ENCODE measurements around the gene QRICH2. TPM values are rescaled to one million over a fixed set of nuclear protein-coding genes. Genes with fewer than 3 reads are reported as not detected.
"Not testable (repeated sequence)": the region's sequence is repeated elsewhere in the genome, so short reads cannot be mapped to it uniquely, and the experiment has no call there.

Gene QRICH2
- polyA plus RNA-seq, 3 donors = 6.2 to 9.5 (median 7.4) TPM

- no peak for DNase-seq (ENCODE audit: extremely low read depth in 1 of 11, low read depth in 9 of 11, low spot score in 4 of 11)
These were observed 25.8 kb upstream of the QRICH2 start for GRCh38 chr17:76333673-76334505.

- no peak for DNase-seq (ENCODE audit: extremely low read depth in 1 of 11, low read depth in 9 of 11, low spot score in 4 of 11)
These were observed 23.0 kb upstream of the QRICH2 start for GRCh38 chr17:76331083-76331482.

DNA sequence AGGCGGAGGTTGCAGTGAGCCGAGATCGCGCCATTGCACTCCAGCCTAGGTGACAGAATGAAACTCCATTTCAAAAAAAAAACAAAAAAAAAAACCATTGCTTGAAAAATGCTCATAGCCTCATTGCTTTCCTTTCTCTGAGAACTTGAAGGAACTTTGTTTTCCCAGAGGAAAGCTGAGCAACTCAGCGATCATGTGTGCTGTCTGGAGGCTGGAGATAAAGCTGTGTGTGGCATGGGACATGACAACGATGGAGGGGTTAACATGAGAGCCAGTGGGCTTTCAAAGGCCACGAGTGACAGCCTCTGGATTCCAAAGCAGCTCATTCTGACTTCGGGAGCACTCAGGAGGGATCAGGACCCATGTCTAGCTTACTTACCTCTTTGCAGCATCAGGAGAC lies 21.6 kb upstream of the QRICH2 start:
- no peak for DNase-seq (ENCODE audit: extremely low read depth in 1 of 11, low read depth in 9 of 11, low spot score in 4 of 11)

DNA sequence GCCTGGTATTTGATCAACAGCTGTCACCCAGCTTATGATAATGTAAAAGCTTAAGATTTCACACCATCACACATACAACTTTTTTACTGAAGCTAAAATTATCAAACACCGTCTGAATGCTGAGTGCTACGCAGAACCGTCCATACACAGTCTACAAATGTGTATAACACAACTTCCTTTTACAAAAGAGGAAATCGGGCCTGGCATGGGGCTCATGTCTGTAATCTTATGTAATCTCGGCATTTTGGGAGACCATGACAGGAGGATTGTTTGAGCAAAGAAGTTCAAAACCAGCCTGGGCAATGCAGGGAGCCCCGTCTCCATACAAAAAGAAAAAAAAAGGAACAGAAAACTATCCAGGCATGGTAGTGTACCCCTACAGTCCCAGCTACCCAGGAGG lies 19.6 kb upstream of the QRICH2 start:
- no peak for DNase-seq (ENCODE audit: extremely low read depth in 1 of 11, low read depth in 9 of 11, low spot score in 4 of 11)

DNA sequence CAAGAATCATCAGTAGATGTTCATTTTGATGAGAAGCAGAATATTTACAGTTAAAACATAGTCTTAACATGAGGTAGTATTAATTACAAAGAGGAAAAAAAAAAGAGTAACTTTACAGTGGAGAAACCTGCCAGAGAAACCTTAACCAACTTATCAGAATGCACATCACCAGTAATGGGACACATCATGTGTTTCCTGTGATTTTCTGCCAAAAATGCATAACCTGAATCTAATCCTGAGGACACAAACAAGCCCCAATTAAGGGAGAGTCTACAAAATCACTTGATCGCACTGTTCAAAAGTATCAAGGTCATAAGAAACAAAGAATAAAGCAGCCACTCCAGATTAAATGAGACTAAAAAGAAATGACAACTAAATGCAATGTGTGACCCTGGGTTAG lies 18.2 kb upstream of the QRICH2 start:
- DNase-seq (ENCODE audit: extremely low read depth in 1 of 11, low read depth in 9 of 11, low spot score in 4 of 11) = no peak

GRCh38 chr17:76318586-76318985 lies 10.5 kb upstream of the QRICH2 start:
- no peak for DNase-seq (ENCODE audit: extremely low read depth in 1 of 11, low read depth in 9 of 11, low spot score in 4 of 11)

DNA sequence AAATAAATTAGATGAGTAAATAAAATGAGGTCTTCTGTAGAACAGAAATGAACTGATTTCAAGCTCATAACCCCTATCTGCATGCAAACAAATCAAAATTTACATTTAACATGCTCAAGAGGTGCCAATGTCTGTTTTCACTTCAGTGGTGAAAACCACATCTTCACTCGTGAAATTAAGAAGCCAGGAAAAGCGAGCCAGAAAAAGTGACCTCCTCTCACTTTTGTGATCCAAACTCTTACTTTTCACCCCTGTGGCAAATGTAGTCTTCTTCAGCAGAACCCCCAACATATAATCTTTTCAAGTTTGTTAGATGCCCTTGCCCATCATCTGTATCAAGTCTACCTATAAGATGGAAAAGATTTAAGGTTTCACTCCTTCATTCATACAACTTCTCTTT lies 9.5 kb upstream of the QRICH2 start:
- DNase-seq (ENCODE audit: extremely low read depth in 1 of 11, low read depth in 9 of 11, low spot score in 4 of 11) = no peak

DNA sequence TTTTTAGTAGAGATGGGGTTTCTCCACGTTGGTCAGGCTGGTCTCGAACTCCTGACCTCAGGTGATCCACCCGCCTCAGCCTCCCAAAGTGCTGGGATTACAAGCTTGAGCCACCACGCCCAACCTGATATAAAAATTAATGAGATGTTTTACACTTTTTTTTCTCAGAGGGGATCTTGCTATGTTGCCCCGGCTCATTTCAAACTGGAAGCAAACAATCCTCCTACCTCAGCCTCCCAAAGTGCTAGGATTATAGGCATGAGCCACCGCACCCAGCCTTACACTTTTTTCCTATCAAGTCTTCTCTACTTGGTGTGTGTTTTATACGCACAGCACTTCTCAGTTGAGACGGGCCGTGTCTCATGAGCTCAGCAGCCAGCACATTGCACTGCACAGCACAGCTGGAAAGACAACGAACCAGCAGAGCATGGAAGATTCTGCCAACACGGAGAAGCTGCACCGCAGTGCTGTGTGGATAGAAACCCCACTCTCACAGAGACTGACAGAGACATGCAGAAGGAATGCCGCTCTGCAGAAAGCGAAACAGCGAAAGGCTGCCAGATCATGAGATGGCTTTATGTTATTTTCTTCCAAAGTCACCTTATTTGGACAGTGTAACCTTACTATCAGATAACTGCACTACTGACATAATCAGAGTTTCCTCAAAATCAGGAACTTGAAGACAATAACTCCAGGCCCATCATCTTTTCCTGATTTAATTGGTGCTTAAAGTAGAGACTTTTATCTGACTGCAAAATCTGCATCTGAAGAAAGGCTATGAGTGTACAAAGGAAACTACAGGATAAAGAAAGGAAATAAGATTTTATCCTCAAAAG lies 6.5 kb upstream of the QRICH2 start:
- no peak for DNase-seq (ENCODE audit: extremely low read depth in 1 of 11, low read depth in 9 of 11, low spot score in 4 of 11)

DNA sequence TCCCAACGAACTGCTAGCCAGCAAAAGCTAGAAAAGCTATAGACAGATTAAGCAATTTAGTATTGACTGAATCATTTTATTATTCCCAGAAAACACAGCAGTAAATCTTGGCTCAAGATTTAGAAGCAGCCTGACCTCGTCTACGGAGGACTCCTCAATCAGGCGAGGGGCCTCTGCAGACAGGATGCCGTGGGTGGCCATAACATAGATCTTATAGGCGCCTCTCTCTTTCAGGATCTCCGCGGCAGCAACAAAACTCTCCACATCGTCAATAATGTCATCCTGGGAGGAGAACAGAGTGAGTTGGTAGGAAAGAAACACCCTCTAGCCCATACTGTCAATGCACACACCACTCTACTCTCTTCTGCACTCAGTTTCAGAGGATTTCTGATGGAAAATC lies 4.7 kb upstream of the QRICH2 start:
- no peak for DNase-seq (ENCODE audit: extremely low read depth in 1 of 11, low read depth in 9 of 11, low spot score in 4 of 11)

GRCh38 chr17:76309461-76309860 lies 1.4 kb upstream of the QRICH2 start:
- no peak for DNase-seq (ENCODE audit: extremely low read depth in 1 of 11, low read depth in 9 of 11, low spot score in 4 of 11)

- DNase-seq (ENCODE audit: extremely low read depth in 1 of 11, low read depth in 9 of 11, low spot score in 4 of 11) = no peak
These were observed 644 bp downstream of the QRICH2 start for GRCh38 chr17:76307299-76307965.

DNA sequence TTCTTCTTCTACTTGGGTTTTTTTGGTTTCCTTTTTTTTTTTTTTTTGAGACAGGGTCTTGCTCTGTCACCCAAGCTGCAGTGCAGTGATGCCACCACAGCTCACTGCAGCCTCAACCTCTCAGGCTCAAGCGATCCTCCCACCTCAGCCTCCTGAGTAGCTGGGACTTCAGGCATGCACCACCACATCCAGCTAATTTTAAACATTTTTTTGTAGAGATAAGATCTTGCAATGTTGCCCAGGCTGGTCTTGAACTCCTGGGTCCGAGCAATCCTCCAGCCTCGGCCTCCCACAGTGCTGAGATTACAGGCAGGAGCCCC lies 3.0 kb downstream of the QRICH2 start:
- not testable (repeated sequence) for DNase-seq (ENCODE audit: extremely low read depth in 1 of 11, low read depth in 9 of 11, low spot score in 4 of 11)

DNA sequence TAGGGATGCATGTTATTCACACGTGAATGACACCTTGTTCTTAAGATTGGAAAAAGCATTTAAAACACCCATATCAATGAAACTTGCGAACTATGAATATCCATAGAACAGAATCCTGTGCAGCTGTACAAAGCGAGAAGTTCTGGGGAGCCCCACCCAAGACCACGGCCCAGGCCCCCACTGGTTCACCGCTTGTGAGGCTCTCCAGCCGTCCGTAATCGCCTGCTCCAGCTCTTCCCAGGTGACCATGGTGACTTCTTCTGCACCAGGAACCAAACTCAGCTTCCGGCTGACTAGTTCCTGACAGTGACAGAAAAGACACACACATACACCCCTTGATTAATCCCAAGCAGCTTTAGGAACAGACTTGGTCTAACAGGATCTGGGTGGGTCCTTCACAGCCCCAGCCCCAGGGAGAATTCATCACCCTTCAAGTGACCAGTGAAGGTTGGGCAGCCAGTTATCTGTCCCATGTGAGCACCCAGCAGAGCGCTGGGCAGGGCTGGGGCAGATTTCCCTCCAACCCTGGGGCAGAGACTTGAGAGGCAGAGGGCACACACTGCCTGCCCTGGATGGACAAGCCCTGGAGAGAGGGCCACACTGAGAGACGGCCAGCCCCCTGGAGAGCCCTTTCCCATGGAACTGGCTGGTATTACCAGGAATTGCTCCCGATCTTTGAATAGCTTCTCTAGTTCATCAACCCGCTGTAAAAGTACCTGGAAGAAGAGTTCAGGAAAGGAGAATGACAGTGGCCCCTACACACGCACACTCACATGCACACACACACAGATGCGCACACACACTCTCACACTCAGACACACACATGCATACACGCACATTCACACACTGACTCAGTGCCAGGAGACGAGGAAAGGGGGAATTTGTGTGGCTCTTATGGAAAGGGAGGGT lies 3.6 kb downstream of the QRICH2 start:
- no peak for DNase-seq (ENCODE audit: extremely low read depth in 1 of 11, low read depth in 9 of 11, low spot score in 4 of 11)

GRCh38 chr17:76297436-76297835 lies 10.6 kb downstream of the QRICH2 start:
- no peak for DNase-seq (ENCODE audit: extremely low read depth in 1 of 11, low read depth in 9 of 11, low spot score in 4 of 11)

DNA sequence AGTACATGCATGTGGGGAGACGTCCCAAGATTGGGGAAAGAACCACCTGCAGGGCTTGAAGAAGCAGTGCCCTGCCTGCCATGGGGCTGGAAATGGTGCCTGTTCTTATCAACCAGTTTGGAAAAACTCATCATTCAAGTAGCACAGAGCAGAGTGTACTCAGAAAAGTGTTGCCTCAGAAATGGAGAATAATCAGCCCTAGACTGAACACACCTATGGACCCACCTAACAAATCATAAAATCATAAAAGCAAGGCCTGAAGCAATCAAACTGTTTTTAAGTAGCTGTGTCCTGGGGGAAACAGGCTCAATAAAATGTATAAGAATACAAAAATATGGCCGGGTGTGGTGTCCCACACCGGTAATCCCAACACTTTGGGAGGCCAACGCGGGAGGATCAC lies 11.2 kb downstream of the QRICH2 start:
- no peak for DNase-seq (ENCODE audit: extremely low read depth in 1 of 11, low read depth in 9 of 11, low spot score in 4 of 11)

DNA sequence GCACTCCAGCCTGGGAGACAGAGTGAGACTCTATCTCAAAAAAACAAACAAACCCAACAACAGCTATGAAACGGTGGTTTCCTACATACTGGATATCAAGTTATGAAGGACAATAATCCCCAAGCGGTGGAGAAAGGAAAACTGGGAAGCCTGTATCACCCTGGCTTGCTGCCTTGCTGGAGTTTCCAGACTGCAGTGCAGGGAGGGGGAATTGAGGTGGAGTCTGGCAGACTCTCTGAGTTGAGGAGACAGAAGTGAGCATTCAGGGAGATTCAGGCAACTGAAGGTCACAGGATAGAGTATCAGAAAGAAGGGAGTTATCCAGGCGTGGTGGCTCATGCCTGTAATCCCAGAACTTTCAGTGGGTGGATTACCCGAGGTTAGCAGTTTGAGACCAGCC lies 11.9 kb downstream of the QRICH2 start:
- DNase-seq (ENCODE audit: extremely low read depth in 1 of 11, low read depth in 9 of 11, low spot score in 4 of 11) = no peak

GRCh38 chr17:76293106-76293505 lies 15.0 kb downstream of the QRICH2 start:
- no peak for DNase-seq (ENCODE audit: extremely low read depth in 1 of 11, low read depth in 9 of 11, low spot score in 4 of 11)

DNA sequence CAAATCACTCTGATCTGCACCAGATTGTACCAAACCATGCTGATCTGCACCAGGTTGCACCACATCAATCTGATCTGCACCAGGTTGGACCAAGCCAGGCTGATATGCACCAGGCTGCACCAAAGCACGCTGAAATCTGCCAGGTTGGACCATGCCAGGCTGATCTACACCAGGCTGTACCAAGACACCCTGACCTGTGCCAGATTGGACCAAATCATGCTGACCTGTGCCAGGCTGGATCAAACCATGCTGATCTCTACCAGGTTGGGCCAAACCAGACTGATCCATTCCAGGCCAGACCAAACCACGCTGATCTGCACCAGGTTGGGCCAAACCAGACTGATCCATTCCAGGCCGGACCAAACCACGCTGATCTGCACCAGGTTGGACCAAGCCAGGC lies 15.5 kb downstream of the QRICH2 start:
- no peak for DNase-seq (ENCODE audit: extremely low read depth in 1 of 11, low read depth in 9 of 11, low spot score in 4 of 11)

Data from renal cortex interstitium (tissue), 11 donors.